ENCODE results near the gene RAB3GAP1.
"Not testable (repeated sequence)": the region's sequence is repeated elsewhere in the genome, so short reads cannot be mapped to it uniquely, and the experiment has no call there.

RAB3GAP1 gene

GRCh38 chr2:135011633-135012032, 40.5 kb upstream of the RAB3GAP1 start:
- DNase-seq (ENCODE audit: low read depth) = no peak
- no peak for TF ChIP-seq CTCF (IDR thresholded peaks at IDR 0.05; ENCODE audit: low read depth, low read length, missing control alignments)
- no peak overlapping the region for H3K4me3 ChIP-seq (ENCODE audit: low read depth, low read length)

- TF ChIP-seq CTCF (IDR thresholded peaks at IDR 0.05; ENCODE audit: low read depth, low read length, missing control alignments) = no peak
- no peak overlapping the region for H3K4me3 ChIP-seq (ENCODE audit: low read depth, low read length)
- no peak for DNase-seq (ENCODE audit: low read depth)
Observed at GRCh38 chr2:135021618-135022017, 30.5 kb upstream of the RAB3GAP1 start.

GRCh38 chr2:135022952-135023880, 28.9 kb upstream of the RAB3GAP1 start:
- no peak overlapping the region for H3K4me3 ChIP-seq (ENCODE audit: low read depth, low read length)
- DNase-seq (ENCODE audit: low read depth) = no peak
- no peak for TF ChIP-seq CTCF (IDR thresholded peaks at IDR 0.05; ENCODE audit: low read depth, low read length, missing control alignments)

- no peak overlapping the region for H3K4me3 ChIP-seq (ENCODE audit: low read depth, low read length)
- TF ChIP-seq CTCF (IDR thresholded peaks at IDR 0.05; ENCODE audit: low read depth, low read length, missing control alignments) = no peak
- DNase-seq (ENCODE audit: low read depth) = no peak
Observed at GRCh38 chr2:135023886-135024485, 28.1 kb upstream of the RAB3GAP1 start.

- H3K4me3 ChIP-seq (ENCODE audit: low read depth, low read length) = no peak overlapping the region
- no peak for DNase-seq (ENCODE audit: low read depth)
- TF ChIP-seq CTCF (IDR thresholded peaks at IDR 0.05; ENCODE audit: low read depth, low read length, missing control alignments) = no peak
Observed at GRCh38 chr2:135029481-135030134, 22.5 kb upstream of the RAB3GAP1 start.

- no peak overlapping the region for H3K4me3 ChIP-seq (ENCODE audit: low read depth, low read length)
- DNase-seq (ENCODE audit: low read depth) = no peak
Observed at GRCh38 chr2:135030826-135031225, 21.3 kb upstream of the RAB3GAP1 start.

GRCh38 chr2:135033216-135033615, 18.9 kb upstream of the RAB3GAP1 start:
- not testable (repeated sequence) for H3K4me3 ChIP-seq (ENCODE audit: low read depth, low read length); DNase-seq (ENCODE audit: low read depth)

More at GRCh38 chr2:135030826-135031225, 21.3 kb upstream of the RAB3GAP1 start:
- TF ChIP-seq CTCF (IDR thresholded peaks at IDR 0.05; ENCODE audit: low read depth, low read length, missing control alignments) = no peak
